Endothelial cell of umbilical vein (primary cell): ENCODE data around the gene DCP2. TPM values are rescaled to one million over a fixed set of nuclear protein-coding genes. Genes with fewer than 3 reads are reported as not detected.

Experiments
- BruUV-seq: library from RNA; stranded (reverse); fragments of 400-500 nt; replicated peaks from 2 replicates; lab custom pipeline; 2021; lab: Mats Ljungman, UMichigan
- CTCF ChIA-PET: fragments of 300-600, 350-600 bp; sonication (Branson Sonifier 250); formaldehyde crosslinking; loops from one replicate; lab custom pipeline; 2021; ENCODE audit warnings: antibody characterized with exemption, inconsistent platforms; lab: Charles Lee
- POLR2A ChIA-PET: fragments of 300-600, 350-600 bp; sonication (Branson Sonifier 250); formaldehyde crosslinking; loops from one replicate; lab custom pipeline; 2021; ENCODE audit warnings: antibody characterized with exemption, inconsistent platforms; lab: Charles Lee
- DNase-seq: peaks from one replicate; pipeline ENCODE4 v3.0.0-alpha.2; 2011; ENCODE audit warnings: low read depth, low spot score
- FAIRE-seq: peaks from 2 replicates; lab custom pipeline; 2011; peaks lifted over from hg19 to GRCh38; lab: Jason Lieb, UNC
- H2AFZ ChIP-seq: 2 replicates; pipeline ENCODE4 v1.6.0; 2012; ENCODE audit warnings: low read depth, low read length, control low read depth, inconsistent platforms
- H3K27ac ChIP-seq: 2 replicates; pipeline ENCODE4 v1.5.1; 2011; ENCODE audit warnings: low read depth, mild to moderate bottlenecking, control low read depth, low read length, moderate library complexity; ENCODE audit not compliant: insufficient read depth
- H3K27me3 ChIP-seq, 2 experiments: 2 replicates each; pipeline versions ENCODE4 v1.6.0 to v1.6.1; 2011; ENCODE audit warnings: low read length in 2 of 2, mixed read lengths in 1 of 2; ENCODE audit not compliant: control insufficient read depth in 2 of 2, insufficient read depth in 2 of 2
- H3K36me3 ChIP-seq, 2 experiments: 2 replicates in 1 of 2; 3 replicates in 1 of 2; pipeline ENCODE4 v1.5.1; 2011; ENCODE audit warnings: low read length in 2 of 2, mild to moderate bottlenecking in 1 of 2, moderate library complexity in 1 of 2; ENCODE audit not compliant: control insufficient read depth in 2 of 2, insufficient read depth in 2 of 2; ENCODE audit errors: extremely low read depth in 1 of 2
- H3K4me1 ChIP-seq: 3 replicates; pipeline ENCODE4 v1.5.1; 2011; ENCODE audit warnings: mild to moderate bottlenecking, low read length; ENCODE audit not compliant: control insufficient read depth, insufficient read depth; ENCODE audit errors: extremely low read depth
- H3K4me2 ChIP-seq: 2 replicates; pipeline ENCODE4 v1.6.1; 2011; ENCODE audit warnings: low read length, control low read depth, mixed read lengths; ENCODE audit not compliant: insufficient read depth
- H3K4me3 ChIP-seq, 3 experiments: fragments of 200-600 bp in 1 of 3; sonication (generic), shearing (Covaris generic) in 1 of 3; replicated peaks in 1 of 3; 2 replicates each; pipeline ENCODE4 v1.5.1; 2011 to 2016; ENCODE audit warnings: control low read depth in 3 of 3, low read length in 3 of 3, mild to moderate bottlenecking in 2 of 3, inconsistent platforms in 1 of 3, low read depth in 1 of 3, moderate library complexity in 1 of 3; ENCODE audit not compliant: insufficient read depth in 1 of 3
- H3K79me2 ChIP-seq: 2 replicates; pipeline ENCODE4 v1.6.0; 2012; ENCODE audit warnings: low read length, inconsistent platforms; ENCODE audit not compliant: control insufficient read depth, insufficient read depth
- H3K9ac ChIP-seq: replicated peaks from 2 replicates; pipeline ENCODE3; 2011; ENCODE audit warnings: low read length, control low read depth; ENCODE audit not compliant: insufficient read depth; ENCODE audit errors: extremely low read depth
- H3K9me1 ChIP-seq: replicated peaks from 3 replicates; pipeline ENCODE4 v1.6.0; 2011; ENCODE audit warnings: mild to moderate bottlenecking, low read length; ENCODE audit not compliant: control insufficient read depth, insufficient read depth; ENCODE audit errors: extremely low read depth
- H3K9me3 ChIP-seq: replicated peaks from 2 replicates; pipeline ENCODE4 v1.5.1; 2012; ENCODE audit warnings: low read length, inconsistent platforms; ENCODE audit not compliant: control insufficient read depth, insufficient read depth
- H4K20me1 ChIP-seq: replicated peaks from 2 replicates; pipeline ENCODE3; 2011; ENCODE audit warnings: mild to moderate bottlenecking, low read length; ENCODE audit not compliant: control insufficient read depth, insufficient read depth; ENCODE audit errors: extremely low read depth
- EZH2 ChIP-seq: IDR thresholded peaks from 2 replicates; pipeline ENCODE4 v1.6.1; 2012; ENCODE audit warnings: borderline replicate concordance, low read depth, mild to moderate bottlenecking, moderate library complexity, low read length, inconsistent platforms; ENCODE audit not compliant: severe bottlenecking
- FOS ChIP-seq: IDR thresholded peaks from 2 replicates; pipeline ENCODE4 v1.6.1; 2011; ENCODE audit warnings: mild to moderate bottlenecking, low read length, moderate library complexity, borderline replicate concordance; ENCODE audit not compliant: insufficient read depth
- GATA2 ChIP-seq: IDR thresholded peaks from 2 replicates; pipeline ENCODE4 v1.7.0; 2011; ENCODE audit warnings: low read depth, mild to moderate bottlenecking, moderate library complexity, mixed read lengths, low read length; ENCODE audit not compliant: insufficient read length, insufficient read depth
- JUN ChIP-seq: IDR thresholded peaks from 2 replicates; pipeline ENCODE4 v1.6.1; 2011; ENCODE audit warnings: borderline replicate concordance, low read depth; ENCODE audit not compliant: insufficient read length, insufficient read depth
- MAX ChIP-seq: IDR thresholded peaks from 2 replicates; pipeline ENCODE4 v1.6.1; 2011; ENCODE audit not compliant: insufficient read depth, insufficient read length
- MYC ChIP-seq: IDR thresholded peaks from one replicate; pipeline ENCODE4 v1.6.1; 2011; ENCODE audit warnings: mild to moderate bottlenecking, low read depth, low read length
- POLR2A ChIP-seq: IDR thresholded peaks from 2 replicates; pipeline ENCODE4 v1.6.1; 2012; ENCODE audit warnings: low read depth, mild to moderate bottlenecking, control low read depth, low read length
- POLR2AphosphoS5 ChIP-seq: IDR thresholded peaks from 2 replicates; pipeline ENCODE4 v1.6.1; 2012; ENCODE audit warnings: low read depth, mild to moderate bottlenecking, control low read depth, low read length, moderate library complexity; ENCODE audit not compliant: insufficient read depth
- dilution Hi-C: fragments of 300-500 bp; cut with MboI; formaldehyde crosslinking; loops from one replicate; pipeline ENCODE4 v1.15.0; 2019; ENCODE audit warnings: low sequenced_read_pairs; ENCODE audit not compliant: extremely low pct_ligation_motif_present
- intact Hi-C: fragments of 100-400 bp; cut with micrococcal nuclease; formaldehyde crosslinking; loops from one replicate; pipeline ENCODE4 v1.10.0; 2022
- polyA plus RNA-seq, 4 experiments: library from polyadenylated mRNA; depleted of rRNA in 3 of 4; stranded (reverse) in 3 of 4; unstranded in 1 of 4; fragments of >200 nt; gene quantifications; 2 replicates each; pipeline versions ENCODE4 v1.2.1 to v1.2.3, GENCODE V29; 2011 to 2012; ENCODE audit warnings: missing spikeins in 1 of 4
- total RNA-seq: library from RNA; stranded (reverse); gene quantifications from 2 replicates; pipeline ENCODE4 v1.2.3, GENCODE V29; 2021
- TF ChIP-seq, protein P1 (sequence below), 2 donors: IDR thresholded peaks; 1 replicate in 1 of 2; 2 replicates in 1 of 2; pipeline ENCODE4 v1.5.1; 2011; ENCODE audit warnings: low read length in 2 of 2, mild to moderate bottlenecking in 2 of 2, moderate library complexity in 2 of 2, control low read depth in 1 of 2, inconsistent platforms in 1 of 2, low read depth in 1 of 2; ENCODE audit not compliant: insufficient read depth in 1 of 2; ENCODE audit errors: extremely low read depth in 1 of 2

Gene DCP2
- total and polyA plus RNA-seq, 2 donors (not counting 3 experiments of a cell fraction or from before 2014, with no cell fraction given), result 11.3 to 60.0 TPM

- POLR2A ChIA-PET, result no interaction called here
- FAIRE-seq (no peak), DNase-seq (no peak)
- H3K9me3 ChIP-seq, result no peaks in the 10 kb centered on the region
- no peak overlapping the region for H2AFZ ChIP-seq
- H3K27ac ChIP-seq, result no peak overlapping the region
- no peak for TF ChIP-seq POLR2AphosphoS5
- no peak for TF ChIP-seq GATA2
- TF ChIP-seq FOS, result no peak
- no peak for TF ChIP-seq MAX
- TF ChIP-seq, protein P1, sequence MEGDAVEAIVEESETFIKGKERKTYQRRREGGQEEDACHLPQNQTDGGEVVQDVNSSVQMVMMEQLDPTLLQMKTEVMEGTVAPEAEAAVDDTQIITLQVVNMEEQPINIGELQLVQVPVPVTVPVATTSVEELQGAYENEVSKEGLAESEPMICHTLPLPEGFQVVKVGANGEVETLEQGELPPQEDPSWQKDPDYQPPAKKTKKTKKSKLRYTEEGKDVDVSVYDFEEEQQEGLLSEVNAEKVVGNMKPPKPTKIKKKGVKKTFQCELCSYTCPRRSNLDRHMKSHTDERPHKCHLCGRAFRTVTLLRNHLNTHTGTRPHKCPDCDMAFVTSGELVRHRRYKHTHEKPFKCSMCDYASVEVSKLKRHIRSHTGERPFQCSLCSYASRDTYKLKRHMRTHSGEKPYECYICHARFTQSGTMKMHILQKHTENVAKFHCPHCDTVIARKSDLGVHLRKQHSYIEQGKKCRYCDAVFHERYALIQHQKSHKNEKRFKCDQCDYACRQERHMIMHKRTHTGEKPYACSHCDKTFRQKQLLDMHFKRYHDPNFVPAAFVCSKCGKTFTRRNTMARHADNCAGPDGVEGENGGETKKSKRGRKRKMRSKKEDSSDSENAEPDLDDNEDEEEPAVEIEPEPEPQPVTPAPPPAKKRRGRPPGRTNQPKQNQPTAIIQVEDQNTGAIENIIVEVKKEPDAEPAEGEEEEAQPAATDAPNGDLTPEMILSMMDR (IDR thresholded peaks at IDR 0.05; ENCODE audit: extremely low read depth in 1 of 2, insufficient read depth in 1 of 2, low read depth in 1 of 2, low read length in 2 of 2), result no peak
- TF ChIP-seq EZH2, result no peak
- no peak for TF ChIP-seq POLR2A
- no peak for TF ChIP-seq MYC
- TF ChIP-seq JUN, result no peak
- CTCF ChIA-PET, result interaction anchor here (1.3 to 1.4 kb wide), 2 partner anchors 335 to 510 kb away, joined by 3 read pairs; no protein-coding TSS in a partner anchor
- H3K9ac ChIP-seq, result no peak overlapping the region
- H3K27me3 ChIP-seq, result no peaks in the 10 kb centered on the region
- dilution Hi-C loops, result no loop called here
- H3K79me2 ChIP-seq, result peaks cover 34% of the 10 kb centered on the region
- H3K4me2 ChIP-seq, result no peak overlapping the region
- no TSS peak for BruUV-seq
- no peaks in the 10 kb centered on the region for H3K4me1 ChIP-seq
- H3K9me1 ChIP-seq, result no peaks in the 10 kb centered on the region
- peaks cover 4% of the 10 kb centered on the region for H4K20me1 ChIP-seq
- peaks cover 2 to 10% of the 10 kb centered on the region in 2 experiments for H3K36me3 ChIP-seq
- intact Hi-C loops, result no loop called here
- no peak overlapping the region for H3K4me3 ChIP-seq
Measured at GRCh38 chr5:113000466-113000865, 23.9 kb downstream of the DCP2 start.
